OCI-LY7 (cell line): ENCODE measurements around the gene OR5A1. TPM values are rescaled to one million over a fixed set of nuclear protein-coding genes. Genes with fewer than 3 reads are reported as not detected.
"Not testable (repeated sequence)": the region's sequence is repeated elsewhere in the genome, so short reads cannot be mapped to it uniquely, and the experiment has no call there.

ENCODE experiments used
- BruUV-seq: library from RNA; stranded (reverse); fragments of 400-500 nt; replicated peaks from 2 replicates; lab custom pipeline; 2021; lab: Mats Ljungman, UMichigan
- CTCF ChIA-PET: fragments of 300-600 bp; sonication (Branson Sonifier 250); formaldehyde crosslinking; loops from one replicate; lab custom pipeline; 2022; ENCODE audit warnings: antibody characterized with exemption; ENCODE audit not compliant: unreplicated experiment; lab: Charles Lee
- POLR2A ChIA-PET: fragments of 300-600 bp; sonication (Branson Sonifier 250); formaldehyde crosslinking; loops from one replicate; lab custom pipeline; 2022; ENCODE audit warnings: antibody characterized with exemption; lab: Charles Lee
- DNase-seq: peaks from one replicate; pipeline ENCODE4 v3.0.0-alpha.2; 2015; ENCODE audit warnings: low spot score
- H2AFZ ChIP-seq: fragments of 200-600 bp; sonication (generic), shearing (Covaris generic); 2 replicates; pipeline ENCODE4 v1.6.1; 2014; ENCODE audit warnings: mild to moderate bottlenecking, antibody characterized with exemption, low read length, moderate library complexity
- H3K27ac ChIP-seq: fragments of 200-600 bp; sonication (generic); 2 replicates; pipeline ENCODE4 v1.5.1; 2014; ENCODE audit warnings: mixed run types, low read depth, mild to moderate bottlenecking, moderate library complexity, low read length, inconsistent platforms; ENCODE audit not compliant: poor library complexity, severe bottlenecking
- H3K36me3 ChIP-seq: fragments of 200-600 bp; sonication (generic); 2 replicates; pipeline ENCODE4 v1.6.1; 2014; ENCODE audit warnings: mild to moderate bottlenecking, antibody characterized with exemption, low read length, moderate library complexity, mixed read lengths; ENCODE audit not compliant: insufficient read depth
- H3K4me1 ChIP-seq: fragments of 200-600 bp; sonication (generic); 2 replicates; pipeline ENCODE4 v1.5.1; 2014; ENCODE audit warnings: mild to moderate bottlenecking, low read length; ENCODE audit not compliant: insufficient read depth, poor library complexity, severe bottlenecking
- H3K4me2 ChIP-seq: fragments of 200-600 bp; sonication (generic); 2 replicates; pipeline ENCODE4 v1.6.1; 2014; ENCODE audit warnings: mild to moderate bottlenecking, low read length
- H3K4me3 ChIP-seq: fragments of 200-600 bp; sonication (generic); 2 replicates; pipeline ENCODE4 v1.5.1; 2014; ENCODE audit warnings: mild to moderate bottlenecking, low read depth, low read length; ENCODE audit not compliant: poor library complexity, severe bottlenecking
- H3K79me2 ChIP-seq: fragments of 200-600 bp; sonication (generic); 2 replicates; pipeline ENCODE4 v1.6.1; 2016; ENCODE audit warnings: low read depth, mild to moderate bottlenecking, low read length, moderate library complexity, mixed read lengths; ENCODE audit not compliant: insufficient read depth
- H3K9me2 ChIP-seq: fragments of 200-600 bp; sonication (generic); 2 replicates; pipeline ENCODE4 v1.6.1; 2016; ENCODE audit warnings: mild to moderate bottlenecking, low read length, mixed read lengths; ENCODE audit not compliant: insufficient read depth
- H3K9me3 ChIP-seq: fragments of 200-600 bp; sonication (generic); 2 replicates; pipeline ENCODE4 v1.6.1; 2014; ENCODE audit warnings: mild to moderate bottlenecking, mixed run types, low read length, mixed read lengths
- H4K20me1 ChIP-seq: fragments of 200-600 bp; sonication (generic); 2 replicates; pipeline ENCODE4 v1.6.1; 2014; ENCODE audit warnings: mild to moderate bottlenecking, antibody characterized with exemption, low read length, moderate library complexity, mixed read lengths; ENCODE audit not compliant: insufficient read depth
- EZH2phosphoT487 ChIP-seq: fragments of 200-600 bp; sonication (generic); IDR thresholded peaks from 2 replicates; pipeline ENCODE4 v1.6.1; 2018; ENCODE audit warnings: low read depth, borderline replicate concordance, mild to moderate bottlenecking, mixed run types, antibody characterized with exemption, low read length, moderate library complexity, mixed read lengths
- intact Hi-C: fragments of 100-400 bp; cut with micrococcal nuclease; formaldehyde crosslinking; loops from one replicate; pipeline ENCODE4 v1.10.0; 2022; ENCODE audit not compliant: unreplicated experiment
- total RNA-seq, 2 experiments: library from RNA; depleted of rRNA in 1 of 2; stranded (reverse); fragments of >200 nt in 1 of 2; shearing (Covaris generic) in 1 of 2; gene quantifications; 2 replicates each; pipeline ENCODE4 v1.2.3, GENCODE V29; 2014 to 2022
- TF ChIP-seq, protein P1 (sequence below): fragments of 200-600 bp; sonication (generic); conservative IDR thresholded peaks from 2 replicates; pipeline ENCODE4 v1.5.1; 2014; ENCODE audit warnings: mild to moderate bottlenecking, antibody characterized with exemption, low read length, moderate library complexity, mixed read lengths

Gene OR5A1
- total RNA-seq, 2 experiments from 2014 or later: not detected

DNA sequence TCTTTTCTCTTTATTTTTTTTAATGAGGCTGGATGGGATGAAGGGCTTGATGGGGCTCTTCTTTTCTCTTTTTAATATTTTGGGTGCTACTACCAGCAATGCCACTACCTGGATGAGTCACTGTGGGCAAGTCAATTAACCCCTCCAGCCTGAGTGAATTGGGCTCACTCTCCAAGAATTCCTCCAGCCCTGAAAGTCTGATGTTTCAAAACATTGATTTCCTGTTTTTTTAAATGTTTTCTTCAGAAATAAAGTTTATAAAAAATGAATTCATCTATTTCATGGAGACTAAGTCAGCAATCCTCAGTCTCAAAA is 9.2 kb upstream of the OR5A1 start:
- Histone ChIP-seq H3K79me2 (no peaks in the 10 kb centered on the region), H2AFZ (no peak overlapping the region), H3K27ac (no peak overlapping the region), H3K9me3 (no peaks in the 10 kb centered on the region), H3K9me2 (no peaks in the 10 kb centered on the region), H3K36me3 (no peaks in the 10 kb centered on the region), H3K4me3 (no peak overlapping the region), H3K4me2 (no peak overlapping the region), H3K4me1 (no peaks in the 10 kb centered on the region), H4K20me1 (no peaks in the 10 kb centered on the region)
- BruUV-seq: no TSS peak
- CTCF ChIA-PET: no interaction called here
- intact Hi-C loops: no loop called here
- no peak for DNase-seq
- TF ChIP-seq EZH2phosphoT487: no peak
- TF ChIP-seq, protein P1, sequence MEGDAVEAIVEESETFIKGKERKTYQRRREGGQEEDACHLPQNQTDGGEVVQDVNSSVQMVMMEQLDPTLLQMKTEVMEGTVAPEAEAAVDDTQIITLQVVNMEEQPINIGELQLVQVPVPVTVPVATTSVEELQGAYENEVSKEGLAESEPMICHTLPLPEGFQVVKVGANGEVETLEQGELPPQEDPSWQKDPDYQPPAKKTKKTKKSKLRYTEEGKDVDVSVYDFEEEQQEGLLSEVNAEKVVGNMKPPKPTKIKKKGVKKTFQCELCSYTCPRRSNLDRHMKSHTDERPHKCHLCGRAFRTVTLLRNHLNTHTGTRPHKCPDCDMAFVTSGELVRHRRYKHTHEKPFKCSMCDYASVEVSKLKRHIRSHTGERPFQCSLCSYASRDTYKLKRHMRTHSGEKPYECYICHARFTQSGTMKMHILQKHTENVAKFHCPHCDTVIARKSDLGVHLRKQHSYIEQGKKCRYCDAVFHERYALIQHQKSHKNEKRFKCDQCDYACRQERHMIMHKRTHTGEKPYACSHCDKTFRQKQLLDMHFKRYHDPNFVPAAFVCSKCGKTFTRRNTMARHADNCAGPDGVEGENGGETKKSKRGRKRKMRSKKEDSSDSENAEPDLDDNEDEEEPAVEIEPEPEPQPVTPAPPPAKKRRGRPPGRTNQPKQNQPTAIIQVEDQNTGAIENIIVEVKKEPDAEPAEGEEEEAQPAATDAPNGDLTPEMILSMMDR: no peak
- POLR2A ChIA-PET: interaction anchor here (0.6 kb wide), 1 partner anchor 26 kb away, joined by 3 read pairs; no protein-coding TSS in a partner anchor

- Histone ChIP-seq H3K9me3 (no peaks in the 10 kb centered on the region), H3K9me2 (no peaks in the 10 kb centered on the region), H3K4me2 (no peak overlapping the region), H3K4me1 (no peaks in the 10 kb centered on the region), H3K79me2 (no peaks in the 10 kb centered on the region), H4K20me1 (no peaks in the 10 kb centered on the region), H2AFZ (no peak overlapping the region), H3K4me3 (no peak overlapping the region), H3K27ac (no peak overlapping the region), H3K36me3 (no peaks in the 10 kb centered on the region)
- TF ChIP-seq EZH2phosphoT487: no peak
- TF ChIP-seq, protein P1: peak; percentile 96
- POLR2A ChIA-PET: no interaction called here
- CTCF ChIA-PET: no interaction called here
- no TSS peak for BruUV-seq
- intact Hi-C loops: loop anchor here (1.0 to 10.0 kb wide), 4 partner anchors 167 to 259 kb away; no protein-coding TSS in a partner anchor
- DNase-seq: peak; percentile 78
These were observed 6.2 kb upstream of the OR5A1 start for GRCh38 chr11:59429924-59430516.

- no peak for TF ChIP-seq EZH2phosphoT487
- TF ChIP-seq, protein P1: no peak
- DNase-seq: no peak
- no peak overlapping the region for H2AFZ ChIP-seq
These were observed 1.5 kb downstream of the OR5A1 start for GRCh38 chr11:59437770-59438169.

GRCh38 chr11:59445624-59446023 is 9.4 kb downstream of the OR5A1 start:
- H3K4me3 ChIP-seq, H2AFZ ChIP-seq, H3K4me2 ChIP-seq, H3K9me3 ChIP-seq, H3K79me2 ChIP-seq, H3K9me2 ChIP-seq, H3K4me1 ChIP-seq, H4K20me1 ChIP-seq, BruUV-seq, DNase-seq, H3K27ac ChIP-seq, H3K36me3 ChIP-seq, intact Hi-C loops, POLR2A ChIA-PET, CTCF ChIA-PET: not testable (repeated sequence)

More at GRCh38 chr11:59437770-59438169, 1.5 kb downstream of the OR5A1 start:
- POLR2A ChIA-PET: no interaction called here
- Histone ChIP-seq H3K4me3 (no peak overlapping the region), H3K9me2 (0 out of 2 replicates have a peak, but pooled peaks cover 2% of the 10 kb centered on the region), H3K9me3 (no peaks in the 10 kb centered on the region), H3K4me1 (no peaks in the 10 kb centered on the region), H3K27ac (no peak overlapping the region), H4K20me1 (no peaks in the 10 kb centered on the region), H3K79me2 (no peaks in the 10 kb centered on the region), H3K36me3 (no peaks in the 10 kb centered on the region), H3K4me2 (no peak overlapping the region)
- intact Hi-C loops: loop anchor here (10.0 kb wide), 1 partner anchor 247 kb away; no protein-coding TSS in a partner anchor
- CTCF ChIA-PET: no interaction called here
- no TSS peak for BruUV-seq
